BE2C (cell line): ENCODE data around the gene SPON2.

Experiments used
- DNase-seq: peaks from one replicate; pipeline ENCODE4 v3.0.0-alpha.2; 2020
- H3K27me3 ChIP-seq: fragments of 250-450 bp; sonication (Bioruptor Pico); 2 replicates; pipeline ENCODE4 v1.5.1; 2020; ENCODE audit warnings: mild to moderate bottlenecking
- H3K36me3 ChIP-seq: fragments of 250-450 bp; sonication (Bioruptor Pico); 2 replicates; pipeline ENCODE4 v1.5.1; 2020; ENCODE audit warnings: mild to moderate bottlenecking
- H3K4me1 ChIP-seq: fragments of 250-450 bp; sonication (Bioruptor Pico); 2 replicates; pipeline ENCODE4 v1.5.1; 2020
- H3K4me3 ChIP-seq: 2 replicates; pipeline ENCODE4 v1.5.1; 2011; ENCODE audit warnings: low read depth, low read length
- H3K9me3 ChIP-seq: fragments of 250-450 bp; sonication (Bioruptor Pico); 2 replicates; pipeline ENCODE4 v1.5.1; 2020
- TF ChIP-seq, protein P1 (sequence below): IDR thresholded peaks from 2 replicates; pipeline ENCODE4 v1.5.1; 2012; ENCODE audit warnings: mild to moderate bottlenecking, low read depth, low read length

The SPON2 gene

DNA sequence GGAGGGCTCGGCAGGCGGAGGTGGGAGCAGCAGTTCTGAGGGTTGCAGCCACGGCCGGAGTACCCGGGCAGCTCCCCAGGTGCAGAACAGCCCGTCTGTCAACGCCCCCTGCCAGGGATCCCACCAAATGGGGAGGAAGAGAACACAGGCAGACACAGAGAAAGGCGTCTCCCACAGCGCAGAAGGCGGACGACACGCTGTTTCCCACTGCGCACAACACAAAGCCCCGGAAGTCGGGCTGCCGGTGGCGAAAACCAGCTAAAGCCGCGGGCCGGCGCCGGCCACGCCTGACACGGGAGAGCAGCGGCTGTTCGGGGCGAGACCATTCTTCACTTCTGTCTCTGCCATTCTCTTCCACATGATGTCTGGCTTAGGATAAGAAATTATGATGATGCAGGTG is 45.0 kb upstream of the SPON2 start:
- no peaks in the 10 kb centered on the region for H3K27me3 ChIP-seq
- peaks cover 70% of the 10 kb centered on the region for H3K36me3 ChIP-seq
- no peak overlapping the region for H3K4me3 ChIP-seq
- TF ChIP-seq, protein P1, sequence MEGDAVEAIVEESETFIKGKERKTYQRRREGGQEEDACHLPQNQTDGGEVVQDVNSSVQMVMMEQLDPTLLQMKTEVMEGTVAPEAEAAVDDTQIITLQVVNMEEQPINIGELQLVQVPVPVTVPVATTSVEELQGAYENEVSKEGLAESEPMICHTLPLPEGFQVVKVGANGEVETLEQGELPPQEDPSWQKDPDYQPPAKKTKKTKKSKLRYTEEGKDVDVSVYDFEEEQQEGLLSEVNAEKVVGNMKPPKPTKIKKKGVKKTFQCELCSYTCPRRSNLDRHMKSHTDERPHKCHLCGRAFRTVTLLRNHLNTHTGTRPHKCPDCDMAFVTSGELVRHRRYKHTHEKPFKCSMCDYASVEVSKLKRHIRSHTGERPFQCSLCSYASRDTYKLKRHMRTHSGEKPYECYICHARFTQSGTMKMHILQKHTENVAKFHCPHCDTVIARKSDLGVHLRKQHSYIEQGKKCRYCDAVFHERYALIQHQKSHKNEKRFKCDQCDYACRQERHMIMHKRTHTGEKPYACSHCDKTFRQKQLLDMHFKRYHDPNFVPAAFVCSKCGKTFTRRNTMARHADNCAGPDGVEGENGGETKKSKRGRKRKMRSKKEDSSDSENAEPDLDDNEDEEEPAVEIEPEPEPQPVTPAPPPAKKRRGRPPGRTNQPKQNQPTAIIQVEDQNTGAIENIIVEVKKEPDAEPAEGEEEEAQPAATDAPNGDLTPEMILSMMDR, result no peak
- no peaks in the 10 kb centered on the region for H3K9me3 ChIP-seq
- no peaks in the 10 kb centered on the region for H3K4me1 ChIP-seq
- no peak for DNase-seq

DNA sequence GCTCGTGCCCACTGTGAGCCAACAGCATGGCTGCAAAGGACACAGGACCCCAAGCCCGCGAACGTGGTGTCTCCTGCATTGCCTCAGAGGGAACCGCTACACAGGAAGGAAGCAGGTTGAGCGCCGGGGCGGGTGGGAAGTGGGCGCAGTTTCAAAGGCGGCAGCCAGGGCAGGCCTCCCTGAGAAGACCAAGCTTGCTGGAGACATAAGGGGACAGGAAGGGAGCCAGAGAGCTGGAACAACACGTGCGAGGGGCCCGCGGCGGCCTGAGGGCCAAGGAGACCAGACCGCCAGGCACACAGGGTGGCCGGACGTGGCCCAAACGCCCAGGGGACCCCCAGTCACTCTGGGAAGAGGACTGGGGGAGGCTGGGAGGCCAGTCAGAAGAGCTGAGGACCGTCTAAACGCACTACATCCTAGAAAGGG is 44.5 kb upstream of the SPON2 start:
- Histone ChIP-seq H3K27me3 (no peaks in the 10 kb centered on the region), H3K4me1 (no peaks in the 10 kb centered on the region), H3K9me3 (no peaks in the 10 kb centered on the region), H3K36me3 (peaks cover 72% of the 10 kb centered on the region), H3K4me3 (no peak overlapping the region)
- TF ChIP-seq, protein P1, result no peak
- no peak for DNase-seq

DNA sequence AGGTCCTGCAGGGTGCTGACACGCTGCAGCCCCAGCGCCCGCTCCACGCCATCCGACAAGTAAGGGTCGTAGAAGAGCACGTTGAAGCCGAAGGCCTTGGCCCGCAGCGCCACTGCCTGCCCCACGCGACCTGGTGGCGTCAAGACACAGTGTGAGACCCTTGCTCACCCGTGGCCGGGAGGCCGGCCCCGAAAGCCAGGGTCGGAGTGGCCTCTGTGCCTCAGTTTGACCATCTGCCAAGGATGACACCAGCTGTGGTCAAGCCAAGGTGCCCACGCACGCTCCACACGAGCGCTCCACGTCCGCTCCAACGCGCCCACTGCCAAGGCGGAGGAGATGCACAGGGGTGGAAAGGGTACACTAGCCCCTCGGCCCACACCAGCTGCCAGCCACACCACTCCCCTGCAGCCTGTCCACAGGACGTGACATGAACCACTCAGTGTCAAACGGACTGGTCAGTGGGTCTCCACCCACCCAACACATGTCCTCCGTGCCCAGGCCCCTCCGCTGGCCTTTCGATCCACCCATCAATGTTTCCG is 43.8 kb upstream of the SPON2 start:
- TF ChIP-seq, protein P1, result no peak
- H3K4me3 ChIP-seq, result no peak overlapping the region
- no peak for DNase-seq
- H3K27me3 ChIP-seq, result no peaks in the 10 kb centered on the region
- no peaks in the 10 kb centered on the region for H3K9me3 ChIP-seq
- H3K4me1 ChIP-seq, result no peaks in the 10 kb centered on the region
- H3K36me3 ChIP-seq, result peaks cover 68% of the 10 kb centered on the region

GRCh38 chr4:1215141-1216075 is 43.0 kb upstream of the SPON2 start:
- no peaks in the 10 kb centered on the region for H3K9me3 ChIP-seq
- no peak for DNase-seq
- TF ChIP-seq, protein P1, result no peak
- H3K36me3 ChIP-seq, result peaks cover 67% of the 10 kb centered on the region
- no peaks in the 10 kb centered on the region for H3K4me1 ChIP-seq
- H3K27me3 ChIP-seq, result no peaks in the 10 kb centered on the region
- no peak overlapping the region for H3K4me3 ChIP-seq

DNA sequence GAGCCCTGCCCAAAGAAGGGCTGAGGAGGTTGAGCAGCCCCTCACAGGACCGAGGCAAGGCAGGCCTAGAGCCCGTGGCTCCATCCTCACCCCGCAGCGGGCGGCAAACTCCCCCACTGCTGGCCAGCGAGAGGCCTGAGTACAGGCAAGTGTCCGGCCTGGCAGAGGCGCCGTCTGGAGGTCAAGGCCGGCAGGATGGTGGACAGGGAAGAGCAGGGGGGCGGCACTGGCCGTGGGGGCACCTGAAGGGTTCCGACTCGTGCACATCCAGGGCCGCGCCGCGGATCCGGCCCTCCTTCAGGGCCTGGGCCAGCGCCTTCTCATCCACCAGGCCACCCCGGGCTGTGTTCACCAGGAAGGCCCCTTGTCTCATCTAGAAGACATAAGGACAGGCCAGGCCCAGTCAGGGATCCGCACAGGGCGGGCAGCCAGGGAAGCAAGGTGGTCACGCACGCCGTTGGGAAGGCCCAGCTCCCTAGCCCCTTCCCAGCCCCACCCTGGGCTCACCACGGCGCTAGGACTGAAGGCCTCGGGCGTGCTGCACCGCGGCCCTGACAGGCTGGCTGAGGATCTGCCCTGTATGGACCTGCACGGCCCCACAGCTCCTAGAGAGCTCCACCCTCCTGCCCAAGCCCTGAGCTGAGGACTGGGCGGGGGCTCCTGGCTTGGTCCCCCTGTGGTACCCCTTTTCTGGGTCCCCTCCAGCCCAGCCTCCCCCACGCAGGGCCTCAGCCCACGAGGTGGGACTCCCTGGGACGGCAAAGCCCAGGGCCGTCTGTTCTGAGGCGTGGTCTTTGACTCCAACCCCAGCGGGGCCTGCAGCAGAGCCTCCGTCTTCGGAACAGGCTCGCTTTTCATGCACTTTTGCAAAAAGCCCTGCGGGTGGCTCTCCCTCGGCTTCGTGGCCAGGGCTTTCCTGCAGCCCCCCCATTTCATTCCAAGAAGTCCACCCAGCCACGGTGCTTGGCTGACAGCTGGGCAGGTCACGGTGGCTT is 42.0 kb upstream of the SPON2 start:
- DNase-seq, result no peak

More for the DNA sequence above, 42.0 kb upstream of the SPON2 start:
- TF ChIP-seq, protein P1, result no peak
- peaks cover 5% of the 10 kb centered on the region; the same call in 1 of the 2 replicates for H3K4me1 ChIP-seq
- H3K9me3 ChIP-seq, result no peaks in the 10 kb centered on the region
- no peak overlapping the region for H3K4me3 ChIP-seq
- peaks cover 65% of the 10 kb centered on the region for H3K36me3 ChIP-seq
- no peaks in the 10 kb centered on the region for H3K27me3 ChIP-seq
